Caco-2 (cell line): ENCODE measurements around the gene SEZ6. TPM values are rescaled to one million over a fixed set of nuclear protein-coding genes. Genes with fewer than 3 reads are reported as not detected.

ENCODE experiments used
- BruUV-seq: library from RNA; stranded (reverse); fragments of 400-500 nt; replicated peaks from 2 replicates; lab custom pipeline; 2021; lab: Mats Ljungman, UMichigan
- CTCF ChIA-PET: fragments of 300-600 bp; sonication (Branson Sonifier 250); formaldehyde crosslinking; loops from one replicate; lab custom pipeline; 2022; ENCODE audit warnings: antibody characterized with exemption; lab: Charles Lee
- POLR2A ChIA-PET: fragments of 300-600 bp; sonication (Branson Sonifier 250); formaldehyde crosslinking; loops from one replicate; lab custom pipeline; 2022; ENCODE audit warnings: antibody characterized with exemption; lab: Charles Lee
- DNase-seq, 2 experiments: peaks; one replicate each; pipeline versions ENCODE4 v3.0.0 to v3.0.0-alpha.2; 2020 to 2022
- H3K27me3 ChIP-seq: replicated peaks from 2 replicates; pipeline ENCODE4 v1.6.0; 2011; ENCODE audit warnings: low read length; ENCODE audit not compliant: control insufficient read depth, insufficient read depth
- H3K36me3 ChIP-seq: 2 replicates; pipeline ENCODE4 v1.5.1; 2011; ENCODE audit warnings: low read length; ENCODE audit not compliant: control insufficient read depth, insufficient read depth
- H3K4me1 ChIP-seq: fragments of 250-450 bp; sonication (Bioruptor Pico); 2 replicates; pipeline ENCODE4 v1.5.1; 2020; ENCODE audit warnings: mild to moderate bottlenecking
- H3K4me3 ChIP-seq: 2 replicates; pipeline ENCODE4 v1.5.1; 2011; ENCODE audit warnings: low read depth, mild to moderate bottlenecking, control low read depth, low read length
- H3K9me3 ChIP-seq: fragments of 250-450 bp; sonication (Bioruptor Pico); 2 replicates; pipeline ENCODE4 v1.5.1; 2020; ENCODE audit warnings: mild to moderate bottlenecking, moderate library complexity
- H3K27ac Mint-ChIP-seq: one replicate; pipeline ENCODE4 v1.8.0; 2022; ENCODE audit warnings: mixed read lengths; ENCODE audit not compliant: unreplicated experiment
- H3K27me3 Mint-ChIP-seq: one replicate; pipeline ENCODE4 v1.8.0; 2022; ENCODE audit warnings: mixed read lengths; ENCODE audit not compliant: insufficient read depth, unreplicated experiment
- H3K36me3 Mint-ChIP-seq: one replicate; pipeline ENCODE4 v1.8.0; 2022; ENCODE audit warnings: mild to moderate bottlenecking, mixed read lengths; ENCODE audit not compliant: insufficient read depth, unreplicated experiment
- H3K4me1 Mint-ChIP-seq: one replicate; pipeline ENCODE4 v1.8.0; 2022; ENCODE audit warnings: low read depth, mixed read lengths; ENCODE audit not compliant: unreplicated experiment
- H3K4me3 Mint-ChIP-seq: one replicate; pipeline ENCODE4 v1.8.0; 2022; ENCODE audit warnings: mild to moderate bottlenecking, moderate library complexity, mixed read lengths; ENCODE audit not compliant: unreplicated experiment
- H3K9me3 Mint-ChIP-seq: one replicate; pipeline ENCODE4 v1.8.0; 2022; ENCODE audit warnings: mixed read lengths; ENCODE audit not compliant: unreplicated experiment
- CTCF ChIP-seq, 2 experiments: fragments of 200-600 bp in 1 of 2; IDR thresholded peaks; 1 replicate in 1 of 2; 2 replicates in 1 of 2; pipeline versions ENCODE4 v1.5.1 to v1.8.0; 2011 to 2022; ENCODE audit warnings: antibody characterized with exemption in 1 of 2, control low read depth in 1 of 2, inconsistent platforms in 1 of 2, low read depth in 1 of 2, low read length in 1 of 2, mild to moderate bottlenecking in 1 of 2, moderate library complexity in 1 of 2; ENCODE audit not compliant: insufficient read depth in 1 of 2, severe bottlenecking in 1 of 2, unreplicated experiment in 1 of 2
- intact Hi-C: fragments of 100-400 bp; cut with micrococcal nuclease; formaldehyde crosslinking; loops from one replicate; pipeline ENCODE4 v1.10.0; 2022; ENCODE audit not compliant: unreplicated experiment
- total RNA-seq: library from RNA; stranded (reverse); gene quantifications from 2 replicates; pipeline ENCODE4 v1.2.3, GENCODE V29; 2022

Gene SEZ6
- total RNA-seq, 1 experiment from 2014 or later: not detected

GRCh38 chr17:28961391-28961790, 44.4 kb downstream of the SEZ6 start:
- intact Hi-C loops: no loop called here
- ChIA-PET CTCF (interaction anchor here (0.7 kb wide), 1 partner anchor 156 kb away, joined by 4 read pairs; no protein-coding TSS in a partner anchor), POLR2A (no interaction called here)
- Mint-ChIP-seq H3K36me3 (no peaks in the 10 kb centered on the region), H3K27ac (no peak overlapping the region), H3K9me3 (no peaks in the 10 kb centered on the region), H3K4me3 (no peak overlapping the region), H3K4me1 (peaks cover 5% of the 10 kb centered on the region), H3K27me3 (peaks cover 4% of the 10 kb centered on the region)
- no peak overlapping the region for H3K4me3 ChIP-seq
- H3K27me3 ChIP-seq: no peaks in the 10 kb centered on the region
- peak in 1 of 2 experiments; percentile 14 for DNase-seq
- no peaks in the 10 kb centered on the region for H3K9me3 ChIP-seq
- no peaks in the 10 kb centered on the region for H3K36me3 ChIP-seq
- BruUV-seq: no TSS peak
- TF ChIP-seq CTCF (IDR thresholded peaks at IDR 0.05; ENCODE audit: insufficient read depth in 1 of 2, low read depth in 1 of 2, low read length in 1 of 2, severe bottlenecking in 1 of 2, unreplicated experiment in 1 of 2): no peak
- peaks cover 5% of the 10 kb centered on the region; the same call in 1 of the 2 replicates for H3K4me1 ChIP-seq

DNA sequence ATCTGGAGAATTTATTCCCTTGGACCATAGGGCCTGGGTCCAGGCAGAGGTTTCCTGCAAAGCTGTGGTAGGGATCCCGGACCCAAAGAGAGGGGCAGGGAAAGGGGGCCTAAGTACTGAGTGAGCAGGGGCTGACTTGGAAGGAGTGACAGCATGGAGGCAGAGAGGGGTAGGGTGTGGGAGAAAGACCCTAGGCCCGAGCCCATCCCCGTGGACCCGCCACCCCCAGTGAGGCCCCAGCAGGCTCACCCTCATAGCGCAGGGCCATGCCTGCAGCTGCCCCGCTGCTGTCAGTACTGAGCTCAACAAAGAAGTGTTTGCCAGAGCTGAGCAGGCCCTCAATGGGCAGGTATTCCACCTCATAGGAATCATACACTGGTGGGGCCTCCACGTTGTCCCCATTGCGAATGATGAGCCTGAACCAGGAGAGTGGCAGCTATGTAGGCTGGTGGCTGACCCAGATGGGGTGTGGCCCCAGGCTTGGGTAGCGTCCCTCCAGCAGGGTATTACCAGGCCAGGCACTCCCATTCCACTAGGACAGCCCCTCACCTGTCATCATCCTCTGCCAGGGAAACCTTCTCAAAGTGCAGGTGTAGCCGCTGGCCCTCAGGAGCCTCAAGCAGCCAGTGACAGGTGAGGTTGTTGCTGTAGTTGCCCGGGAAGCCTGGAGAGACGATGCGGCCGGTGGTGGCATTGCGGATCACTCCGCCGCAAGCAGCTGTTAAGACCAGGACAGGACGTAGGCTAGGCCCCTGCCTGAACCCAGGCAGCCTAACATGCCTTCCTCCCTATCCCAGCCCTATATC, 45.4 kb downstream of the SEZ6 start:
- H3K27ac Mint-ChIP-seq: no peak overlapping the region
- no peaks in the 10 kb centered on the region for H3K36me3 Mint-ChIP-seq
- H3K27me3 ChIP-seq: no peaks in the 10 kb centered on the region
- CTCF ChIA-PET: no interaction called here
- no peak overlapping the region for H3K4me3 ChIP-seq
- H3K27me3 Mint-ChIP-seq: peaks cover 4% of the 10 kb centered on the region
- no peaks in the 10 kb centered on the region for H3K36me3 ChIP-seq
- H3K4me1 ChIP-seq: peaks cover 5% of the 10 kb centered on the region; the same call in 1 of the 2 replicates
- no peaks in the 10 kb centered on the region for H3K9me3 ChIP-seq
- POLR2A ChIA-PET: no interaction called here
- no TSS peak for BruUV-seq
- intact Hi-C loops: no loop called here
- no peaks in the 10 kb centered on the region for H3K9me3 Mint-ChIP-seq
- no peak for TF ChIP-seq CTCF (IDR thresholded peaks at IDR 0.05; ENCODE audit: insufficient read depth in 1 of 2, low read depth in 1 of 2, low read length in 1 of 2, severe bottlenecking in 1 of 2, unreplicated experiment in 1 of 2)
- no peak for DNase-seq
- H3K4me1 Mint-ChIP-seq: peaks cover 5% of the 10 kb centered on the region
- H3K4me3 Mint-ChIP-seq: no peak overlapping the region

DNA sequence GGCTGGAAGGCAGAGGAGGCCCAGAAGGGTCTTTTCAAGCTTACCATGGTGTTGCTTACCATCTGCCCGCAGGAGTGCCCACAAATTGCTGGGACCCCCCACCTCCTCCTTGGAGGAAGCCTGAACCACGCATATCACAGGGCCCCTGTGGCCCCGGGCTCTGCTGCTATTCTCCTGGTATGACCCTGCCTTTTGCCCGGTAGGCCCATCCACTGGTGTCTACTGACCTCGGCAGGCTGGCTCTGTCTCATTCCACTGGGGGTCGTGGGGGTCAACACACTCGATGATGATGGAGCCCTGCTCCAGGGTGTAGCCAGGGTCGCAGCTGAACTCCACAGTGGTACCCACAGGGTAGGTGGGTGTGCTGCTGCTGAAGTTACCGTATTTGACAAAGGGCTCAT, 46.4 kb downstream of the SEZ6 start:
- Histone ChIP-seq H3K36me3 (no peaks in the 10 kb centered on the region), H3K9me3 (no peaks in the 10 kb centered on the region), H3K4me3 (no peak overlapping the region), H3K4me1 (peaks cover 3% of the 10 kb centered on the region; the same call in 1 of the 2 replicates), H3K27me3 (no peaks in the 10 kb centered on the region)
- Mint-ChIP-seq H3K27ac (no peak overlapping the region), H3K4me1 (peaks cover 5% of the 10 kb centered on the region), H3K4me3 (no peak overlapping the region), H3K27me3 (peaks cover 4% of the 10 kb centered on the region), H3K9me3 (no peaks in the 10 kb centered on the region), H3K36me3 (no peaks in the 10 kb centered on the region)
- CTCF ChIA-PET: interaction anchor here (0.6 kb wide), 1 partner anchor 181 kb away, joined by 3 read pairs; no protein-coding TSS in a partner anchor
- no TSS peak for BruUV-seq
- POLR2A ChIA-PET: no interaction called here
- TF ChIP-seq CTCF (IDR thresholded peaks at IDR 0.05; ENCODE audit: insufficient read depth in 1 of 2, low read depth in 1 of 2, low read length in 1 of 2, severe bottlenecking in 1 of 2, unreplicated experiment in 1 of 2): no peak
- no peak for DNase-seq
- intact Hi-C loops: no loop called here
